B cell (primary cell): Measurements from ENCODE around the gene LRRIQ3. TPM values are rescaled to one million over a fixed set of nuclear protein-coding genes. Genes with fewer than 3 reads are reported as not detected.
"Not testable (repeated sequence)": the region's sequence is repeated elsewhere in the genome, so short reads cannot be mapped to it uniquely, and the experiment has no call there.

Experiments
- ATAC-seq: fragments of 200-7000 bp; cut with Tn5 transposase; one replicate; pipeline ENCODE4 v1.10.0; 2021; ENCODE audit warnings: low read depth, mild to moderate bottlenecking, moderate number of reproducible peaks, moderate library complexity
- CTCF ChIA-PET: fragments of 350-600 bp; sonication (Branson Sonifier 250); formaldehyde crosslinking; loops from one replicate; lab custom pipeline; 2021; ENCODE audit warnings: antibody characterized with exemption, inconsistent platforms; lab: Charles Lee
- POLR2A ChIA-PET: fragments of 350-600 bp; sonication (Branson Sonifier 250); formaldehyde crosslinking; loops from one replicate; lab custom pipeline; 2021; ENCODE audit warnings: antibody characterized with exemption; lab: Charles Lee
- DNase-seq: peaks from one replicate; pipeline ENCODE4 v3.0.0; 2013
- H2AFZ ChIP-seq: 2 replicates; pipeline ENCODE4 v1.6.1; 2012; ENCODE audit warnings: mild to moderate bottlenecking, low read depth, low read length; ENCODE audit not compliant: insufficient read depth, poor library complexity, severe bottlenecking
- H3K27ac ChIP-seq, 2 donors: 1 replicate in 1 of 2; 2 replicates in 1 of 2; pipeline ENCODE4 v1.5.1; 2012 to 2013; ENCODE audit warnings: low read length in 2 of 2, mild to moderate bottlenecking in 2 of 2, moderate library complexity in 1 of 2
- H3K27me3 ChIP-seq, 4 experiments: fragments of 200-600 bp in 1 of 4; sonication (generic) in 1 of 4; replicated peaks in 1 of 4; 1 replicate in 2 of 4; 2 replicates in 2 of 4; pipeline versions ENCODE4 v1.6.1 to v1.7.0; 2013 to 2016; ENCODE audit warnings: low read length in 3 of 4, mild to moderate bottlenecking in 2 of 4, mixed read lengths in 1 of 4, moderate library complexity in 1 of 4; ENCODE audit not compliant: insufficient read depth in 4 of 4, control insufficient read depth in 3 of 4; ENCODE audit errors: control extremely low read depth in 1 of 4
- H3K36me3 ChIP-seq, 2 experiments: replicated peaks in 1 of 2; 1 replicate in 1 of 2; 2 replicates in 1 of 2; pipeline versions ENCODE4 v1.6.1 to v1.7.1; 2013; ENCODE audit warnings: low read length in 1 of 2; ENCODE audit not compliant: insufficient read depth in 2 of 2, control insufficient read depth in 1 of 2; ENCODE audit errors: control extremely low read depth in 1 of 2, extremely low read depth in 1 of 2
- H3K4me1 ChIP-seq, 2 donors: fragments of 200-600 bp in 1 of 2; sonication (generic) in 1 of 2; 1 replicate in 1 of 2; 2 replicates in 1 of 2; pipeline versions ENCODE4 v1.5.1 to v1.6.1; 2013 to 2017; ENCODE audit warnings: low read length in 2 of 2; ENCODE audit not compliant: control insufficient read depth in 2 of 2, insufficient read depth in 2 of 2
- H3K4me2 ChIP-seq: replicated peaks from 2 replicates; pipeline ENCODE3; 2012; ENCODE audit warnings: mild to moderate bottlenecking, low read depth, low read length; ENCODE audit not compliant: poor library complexity, severe bottlenecking
- H3K4me3 ChIP-seq, 5 experiments: fragments of 200-600 bp in 1 of 5; sonication (generic) in 1 of 5; 1 replicate in 3 of 5; 2 replicates in 2 of 5; pipeline versions ENCODE4 v1.5.1 to v1.7.0; 2011 to 2016; ENCODE audit warnings: low read length in 4 of 5, mild to moderate bottlenecking in 4 of 5, low read depth in 2 of 5, control low read depth in 1 of 5, moderate library complexity in 1 of 5; ENCODE audit not compliant: insufficient read depth in 1 of 5; ENCODE audit errors: control extremely low read depth in 1 of 5, extremely low read depth in 1 of 5
- H3K79me2 ChIP-seq: fragments of 200-600 bp; sonication (generic); one replicate; pipeline ENCODE4 v1.6.0; 2016; ENCODE audit warnings: low read length; ENCODE audit not compliant: control insufficient read depth, insufficient read depth
- H3K9ac ChIP-seq: fragments of 200-600 bp; sonication (generic); 2 replicates; pipeline ENCODE4 v1.6.1; 2017; ENCODE audit warnings: mild to moderate bottlenecking, low read length, moderate library complexity
- H3K9me3 ChIP-seq, 3 donors: one replicate each; pipeline versions ENCODE4 v1.6.1 to v1.7.1; 2013; ENCODE audit warnings: low read length in 2 of 3; ENCODE audit not compliant: control insufficient read depth in 2 of 3, insufficient read depth in 1 of 3; ENCODE audit errors: control extremely low read depth in 1 of 3
- H4K20me1 ChIP-seq: 2 replicates; pipeline ENCODE4 v1.6.0; 2012; ENCODE audit warnings: mild to moderate bottlenecking, low read length; ENCODE audit not compliant: insufficient read depth, control insufficient read depth, poor library complexity, severe bottlenecking
- H3K27ac Mint-ChIP-seq: one replicate; pipeline ENCODE4 v1.8.0; 2021; ENCODE audit warnings: mixed read lengths
- H3K27me3 Mint-ChIP-seq: one replicate; pipeline ENCODE4 v1.8.0; 2021; ENCODE audit warnings: mixed read lengths
- H3K4me1 Mint-ChIP-seq: one replicate; pipeline ENCODE4 v1.8.0; 2021; ENCODE audit warnings: mixed read lengths
- H3K4me3 Mint-ChIP-seq: one replicate; pipeline ENCODE4 v1.8.0; 2021; ENCODE audit warnings: mixed read lengths
- H3K9me3 Mint-ChIP-seq: one replicate; pipeline ENCODE4 v1.8.0; 2022; ENCODE audit warnings: mixed read lengths; ENCODE audit not compliant: insufficient read depth
- CTCF ChIP-seq: fragments of 200-600 bp; IDR thresholded peaks from one replicate; pipeline ENCODE4 v1.8.0; 2022; ENCODE audit warnings: antibody characterized with exemption, mild to moderate bottlenecking
- EZH2 ChIP-seq: IDR thresholded peaks from 2 replicates; pipeline ENCODE4 v1.6.1; 2012; ENCODE audit warnings: borderline replicate concordance, low read depth, mild to moderate bottlenecking, moderate library complexity, low read length; ENCODE audit not compliant: insufficient read depth, poor library complexity, severe bottlenecking
- WGBS: methylation state at CpG from one replicate; pipeline ENCODE4 v1.1.5; 2013; ENCODE audit warnings: missing lambda C conversion rate; ENCODE audit not compliant: insufficient coverage; 5-methylcytosine and 5-hydroxymethylcytosine counted together
- intact Hi-C: fragments of 100-400 bp; cut with micrococcal nuclease; formaldehyde crosslinking; loops from one replicate; pipeline ENCODE4 v1.10.0; 2022
- polyA plus RNA-seq: library from polyadenylated mRNA; depleted of rRNA; stranded (reverse); fragments of >200 nt; gene quantifications from 2 replicates; pipeline ENCODE4 v1.2.3, GENCODE V29; 2012
- total RNA-seq, 2 donors: library from RNA; stranded (reverse); fragments of 120-200 nt in 1 of 2; gene quantifications; 1 replicate in 1 of 2; 2 replicates in 1 of 2; pipeline versions ENCODE4 v1.2.3 to v1.2.4, GENCODE V29; 2013 to 2022

The LRRIQ3 gene
- total and polyA plus RNA-seq, 2 donors (not counting 1 experiment from before 2014, with no cell fraction given) = 1.1 to 2.2 TPM

- no peak for DNase-seq
- Mint-ChIP-seq H3K4me1 (no peaks in the 10 kb centered on the region), H3K4me3 (no peak overlapping the region), H3K27ac (no peak overlapping the region), H3K27me3 (no peaks in the 10 kb centered on the region), H3K9me3 (no peaks in the 10 kb centered on the region)
- no peak overlapping the region for H3K9ac ChIP-seq
- H3K27me3 ChIP-seq = no peaks in the 10 kb centered on the region
- intact Hi-C loops = no loop called here
- no peaks in the 10 kb centered on the region for H3K36me3 ChIP-seq
- H3K4me1 ChIP-seq = no peaks in the 10 kb centered on the region
- H3K4me2 ChIP-seq = no peak overlapping the region
- H3K4me3 ChIP-seq = no peak overlapping the region
- H3K9me3 ChIP-seq = no peaks in the 10 kb centered on the region
- H2AFZ ChIP-seq = no peak overlapping the region
- ChIA-PET CTCF (no interaction called here), POLR2A (no interaction called here)
- no peak for ATAC-seq
- no peak overlapping the region for H3K27ac ChIP-seq
- H4K20me1 ChIP-seq = no peaks in the 10 kb centered on the region
- TF ChIP-seq EZH2 (no peak), CTCF (no peak)
- no peaks in the 10 kb centered on the region for H3K79me2 ChIP-seq
Observed at GRCh38 chr1:74180490-74180889, 17.5 kb downstream of the LRRIQ3 start.

DNA sequence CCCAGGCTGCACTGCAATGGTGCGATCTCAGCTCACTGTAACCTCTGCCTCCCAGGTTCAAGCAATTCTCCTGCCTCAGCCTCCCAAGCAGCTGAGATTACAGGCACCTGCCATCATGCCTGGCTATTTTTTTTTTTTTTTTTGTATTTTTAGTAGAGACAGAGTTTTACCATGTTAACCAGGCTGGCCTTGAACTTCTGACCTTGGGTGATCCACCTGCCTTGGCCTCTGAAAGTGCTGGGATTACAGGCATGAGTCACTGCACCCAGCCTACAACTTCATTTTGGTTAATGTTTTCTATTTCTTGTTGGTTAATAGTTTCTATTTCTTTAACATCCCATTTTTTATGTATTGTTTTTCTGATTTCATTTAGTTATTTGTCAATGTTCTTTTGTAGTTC, 23.6 kb downstream of the LRRIQ3 start:
- CTCF ChIA-PET = interaction anchor here (0.6 kb wide), 1 partner anchor 44 kb away, joined by 3 read pairs; no protein-coding TSS in a partner anchor
- H3K27me3 Mint-ChIP-seq, H3K27ac Mint-ChIP-seq, H3K4me3 Mint-ChIP-seq, H3K4me1 ChIP-seq, H4K20me1 ChIP-seq, H3K36me3 ChIP-seq, H3K4me1 Mint-ChIP-seq, H3K79me2 ChIP-seq, ATAC-seq, DNase-seq, H3K4me3 ChIP-seq, intact Hi-C loops, H3K4me2 ChIP-seq, H3K9me3 Mint-ChIP-seq, H2AFZ ChIP-seq, H3K27ac ChIP-seq, POLR2A ChIA-PET, H3K9ac ChIP-seq, H3K27me3 ChIP-seq: not testable (repeated sequence)
- H3K9me3 ChIP-seq = peaks cover 0 to 14% (median 6%) of the 10 kb centered on the region in 3 donors
- WGBS = 100% methylated on average over 1 of the region's 1 CpG
